Mucosa of rectum (tissue), 2 donors: ENCODE data around the gene RABL2A.
"Not testable (repeated sequence)": the region's sequence is repeated elsewhere in the genome, so short reads cannot be mapped to it uniquely, and the experiment has no call there.

ENCODE experiments used
- H3K27ac ChIP-seq, 2 donors: one replicate each; pipeline ENCODE4 v1.7.0; 2013; ENCODE audit warnings: inconsistent platforms in 2 of 2, low read depth in 2 of 2, low read length in 2 of 2
- H3K27me3 ChIP-seq, 2 donors: one replicate each; pipeline ENCODE4 v1.7.0; 2013; ENCODE audit warnings: low read length in 2 of 2; ENCODE audit not compliant: control insufficient read depth in 2 of 2, insufficient read depth in 2 of 2
- H3K36me3 ChIP-seq, 2 donors: one replicate each; pipeline ENCODE4 v1.7.0; 2013; ENCODE audit warnings: low read length in 2 of 2; ENCODE audit not compliant: control insufficient read depth in 2 of 2, insufficient read depth in 2 of 2
- H3K4me1 ChIP-seq, 2 donors: one replicate each; pipeline ENCODE4 v1.7.0; 2013; ENCODE audit warnings: low read length in 2 of 2, mild to moderate bottlenecking in 1 of 2; ENCODE audit not compliant: control insufficient read depth in 2 of 2, insufficient read depth in 2 of 2
- H3K4me3 ChIP-seq, 2 donors: one replicate each; pipeline ENCODE4 v1.7.0; 2013; ENCODE audit warnings: low read length in 2 of 2
- H3K9ac ChIP-seq, 2 donors: one replicate each; pipeline ENCODE4 v1.7.0; 2013; ENCODE audit warnings: low read length in 2 of 2, low read depth in 1 of 2, mild to moderate bottlenecking in 1 of 2
- H3K9me3 ChIP-seq, 2 donors: one replicate each; pipeline ENCODE4 v1.7.0; 2013; ENCODE audit warnings: low read length in 2 of 2; ENCODE audit not compliant: control insufficient read depth in 2 of 2
- donor health status: healthy.
- donor health status: Normal muscosa, but diverticular disease.

RABL2A gene

GRCh38 chr2:113626616-113627330, at the start of gene RABL2A:
TSS of gene RABL2A (plus strand) at chr2:113627266. CDS start at chr2:113628607, 1,341 bp downstream.
- Histone ChIP-seq H3K9ac (peak within 1 kb of the TSS; percentile 43 to 56), H3K4me3 (peak within 1 kb of the TSS; percentile 55 to 72), H3K27ac (peak within 1 kb of the TSS; percentile 38 to 47)
- not testable (repeated sequence) for H3K36me3 ChIP-seq, H3K27me3 ChIP-seq, H3K9me3 ChIP-seq, H3K4me1 ChIP-seq

- H3K4me1 ChIP-seq, H3K9me3 ChIP-seq, H3K27me3 ChIP-seq, H3K4me3 ChIP-seq, H3K27ac ChIP-seq, H3K36me3 ChIP-seq, H3K9ac ChIP-seq: not testable (repeated sequence)
These were observed 48.6 kb upstream of the RABL2A start for GRCh38 chr2:113578508-113578907.

- not testable (repeated sequence) for H3K27me3 ChIP-seq, H3K27ac ChIP-seq, H3K4me1 ChIP-seq, H3K9ac ChIP-seq, H3K36me3 ChIP-seq, H3K9me3 ChIP-seq, H3K4me3 ChIP-seq
These were observed 44.6 kb upstream of the RABL2A start for GRCh38 chr2:113582473-113582872.

GRCh38 chr2:113583521-113584225, 43.4 kb upstream of the RABL2A start:
- Histone ChIP-seq H3K4me3 (peak overlapping the region; percentile 67 to 71), H3K9ac (peak overlapping the region; percentile 74 to 90), H3K27ac (peak overlapping the region; percentile 58 to 70)
- not testable (repeated sequence) for H3K36me3 ChIP-seq, H3K9me3 ChIP-seq, H3K27me3 ChIP-seq, H3K4me1 ChIP-seq

- Histone ChIP-seq H3K9ac (peak overlapping the region; percentile 49 to 59), H3K27ac (peak overlapping the region in 1 of 2 donors; percentile 37), H3K4me3 (peak overlapping the region; percentile 63 to 79)
- H3K9me3 ChIP-seq, H3K36me3 ChIP-seq, H3K27me3 ChIP-seq, H3K4me1 ChIP-seq: not testable (repeated sequence)
These were observed 42.6 kb upstream of the RABL2A start for GRCh38 chr2:113584311-113585092.

GRCh38 chr2:113587201-113587600, 39.9 kb upstream of the RABL2A start:
- not testable (repeated sequence) for H3K36me3 ChIP-seq, H3K4me3 ChIP-seq, H3K4me1 ChIP-seq, H3K27ac ChIP-seq, H3K27me3 ChIP-seq, H3K9ac ChIP-seq, H3K9me3 ChIP-seq

- H3K27ac ChIP-seq, H3K9ac ChIP-seq, H3K36me3 ChIP-seq, H3K4me1 ChIP-seq, H3K9me3 ChIP-seq, H3K27me3 ChIP-seq, H3K4me3 ChIP-seq: not testable (repeated sequence)
These were observed 37.5 kb upstream of the RABL2A start for GRCh38 chr2:113589591-113589990.

- not testable (repeated sequence) for H3K4me3 ChIP-seq, H3K4me1 ChIP-seq, H3K27ac ChIP-seq, H3K36me3 ChIP-seq, H3K27me3 ChIP-seq, H3K9ac ChIP-seq, H3K9me3 ChIP-seq
These were observed 35.1 kb upstream of the RABL2A start for GRCh38 chr2:113591926-113592325.

GRCh38 chr2:113593280-113593679, 33.8 kb upstream of the RABL2A start:
- not testable (repeated sequence) for H3K27ac ChIP-seq, H3K4me1 ChIP-seq, H3K36me3 ChIP-seq, H3K9me3 ChIP-seq, H3K27me3 ChIP-seq, H3K4me3 ChIP-seq, H3K9ac ChIP-seq

GRCh38 chr2:113595725-113596124, 31.3 kb upstream of the RABL2A start:
- H3K9me3 ChIP-seq, H3K4me1 ChIP-seq: not testable (repeated sequence)

More at GRCh38 chr2:113595725-113596124, 31.3 kb upstream of the RABL2A start:
- H3K4me3 ChIP-seq, H3K27me3 ChIP-seq, H3K36me3 ChIP-seq, H3K9ac ChIP-seq, H3K27ac ChIP-seq: not testable (repeated sequence)
